ENCODE measurements around the gene ADAM15.

Gene ADAM15

DNA sequence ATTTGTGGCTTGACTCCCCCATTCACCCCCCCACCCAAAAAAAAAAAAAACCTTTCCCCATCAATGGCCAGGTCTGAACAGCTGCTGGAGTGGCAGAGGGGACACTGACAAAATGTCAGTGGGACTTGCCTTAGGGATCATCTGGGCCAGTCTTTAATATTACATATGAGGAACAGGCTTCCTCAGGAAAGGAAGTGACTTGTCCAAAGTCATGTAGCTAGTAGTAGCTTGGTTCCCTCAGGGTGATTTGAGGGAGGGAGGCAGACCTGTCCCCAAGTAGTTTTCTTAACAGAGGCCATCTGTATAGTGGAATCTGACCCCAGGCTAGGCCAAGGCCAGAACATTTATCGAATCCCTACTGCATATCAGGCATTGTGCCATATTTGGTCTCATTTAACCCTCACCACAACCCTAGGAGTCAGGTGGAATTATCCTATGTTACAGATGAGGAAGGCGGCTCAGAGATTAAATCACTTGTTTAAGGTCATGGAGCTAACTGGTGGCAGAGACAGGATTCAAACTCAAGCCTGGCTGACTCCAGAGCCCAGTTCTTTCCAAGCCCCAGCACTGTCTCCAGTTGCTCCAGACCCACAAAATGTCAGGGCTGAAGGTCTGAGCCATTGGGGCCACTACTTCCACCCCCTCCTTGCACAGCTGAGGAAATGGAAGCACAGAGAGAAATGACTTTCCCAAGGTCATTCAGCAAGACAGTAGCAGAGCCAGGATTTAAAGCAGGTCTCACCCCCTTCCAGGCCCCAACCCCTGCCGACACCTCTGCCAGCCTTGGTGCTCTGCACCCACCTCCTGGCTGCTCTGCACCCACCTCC, 38.1 kb upstream of the ADAM15 start:
- DNase-seq = no peak

DNA sequence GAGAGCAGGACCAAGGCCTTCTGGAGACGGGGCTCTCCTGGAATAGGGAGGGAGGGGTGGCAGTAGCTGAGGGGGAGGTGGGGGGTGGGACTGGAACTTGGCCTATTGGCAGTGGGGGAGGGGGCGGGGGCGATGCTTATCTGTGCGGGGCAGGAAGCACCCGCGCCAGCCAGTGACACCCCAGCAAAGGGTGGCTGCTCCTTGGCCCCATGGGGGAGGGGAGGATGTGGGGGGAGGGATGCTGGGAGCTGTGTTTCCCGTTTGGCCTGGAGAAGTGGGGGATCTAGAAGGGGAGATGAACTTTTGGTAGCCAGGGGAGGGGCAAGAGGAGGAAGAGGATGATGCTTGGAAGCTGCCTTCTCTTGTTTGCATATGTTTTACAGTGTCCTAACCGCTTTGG, 37.5 kb upstream of the ADAM15 start:
- no peak for DNase-seq

DNA sequence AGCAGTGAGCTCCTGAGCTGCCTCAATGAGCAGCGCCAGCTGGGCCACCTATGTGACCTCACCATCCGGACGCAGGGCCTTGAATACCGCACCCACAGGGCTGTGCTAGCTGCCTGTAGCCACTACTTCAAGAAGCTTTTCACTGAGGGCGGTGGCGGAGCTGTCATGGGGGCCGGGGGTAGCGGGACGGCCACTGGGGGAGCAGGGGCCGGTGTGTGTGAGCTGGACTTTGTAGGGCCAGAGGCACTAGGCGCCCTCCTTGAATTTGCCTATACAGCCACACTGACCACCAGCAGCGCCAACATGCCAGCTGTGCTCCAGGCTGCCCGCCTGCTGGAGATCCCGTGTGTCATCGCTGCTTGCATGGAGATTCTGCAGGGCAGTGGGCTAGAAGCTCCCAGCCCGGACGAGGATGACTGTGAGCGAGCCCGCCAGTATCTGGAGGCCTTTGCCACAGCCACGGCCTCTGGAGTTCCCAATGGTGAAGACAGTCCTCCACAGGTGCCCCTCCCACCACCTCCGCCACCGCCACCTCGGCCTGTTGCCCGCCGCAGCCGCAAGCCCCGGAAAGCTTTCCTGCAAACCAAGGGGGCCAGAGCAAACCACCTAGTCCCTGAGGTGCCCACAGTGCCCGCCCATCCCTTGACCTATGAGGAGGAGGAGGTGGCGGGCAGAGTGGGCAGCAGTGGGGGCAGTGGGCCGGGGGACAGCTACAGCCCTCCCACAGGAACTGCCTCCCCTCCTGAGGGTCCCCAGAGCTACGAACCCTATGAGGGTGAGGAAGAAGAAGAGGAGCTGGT, 36.2 kb upstream of the ADAM15 start:
- DNase-seq = no peak

DNA sequence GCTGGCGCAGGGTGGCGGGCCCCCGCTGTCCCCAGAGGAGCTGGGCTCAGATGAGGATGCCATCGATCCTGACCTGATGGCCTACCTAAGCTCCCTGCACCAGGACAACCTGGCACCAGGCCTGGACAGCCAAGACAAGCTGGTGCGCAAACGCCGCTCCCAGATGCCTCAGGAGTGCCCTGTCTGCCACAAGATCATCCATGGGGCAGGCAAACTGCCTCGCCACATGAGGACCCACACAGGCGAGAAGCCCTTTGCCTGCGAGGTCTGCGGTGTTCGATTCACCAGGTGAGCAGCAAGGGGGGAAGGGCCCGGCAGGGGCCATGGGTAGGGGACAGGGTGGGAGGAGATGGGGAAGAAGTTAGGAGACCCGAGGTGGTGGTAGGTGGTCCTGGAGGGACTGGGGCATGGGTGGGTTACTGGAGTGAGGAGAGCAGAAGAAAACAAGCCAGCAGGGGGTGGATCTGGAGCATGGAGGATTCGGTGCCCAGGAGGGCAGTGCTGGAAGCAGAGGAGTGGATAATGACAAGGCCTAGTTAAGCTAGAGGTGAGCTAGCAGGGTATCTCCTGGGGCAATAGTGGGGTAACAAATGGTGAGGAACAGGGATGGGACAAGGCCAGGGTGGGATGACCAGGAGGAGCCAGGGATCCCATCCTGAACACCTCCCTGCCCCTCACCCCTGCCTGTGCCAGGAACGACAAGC, 35.4 kb upstream of the ADAM15 start:
- DNase-seq = no peak

DNA sequence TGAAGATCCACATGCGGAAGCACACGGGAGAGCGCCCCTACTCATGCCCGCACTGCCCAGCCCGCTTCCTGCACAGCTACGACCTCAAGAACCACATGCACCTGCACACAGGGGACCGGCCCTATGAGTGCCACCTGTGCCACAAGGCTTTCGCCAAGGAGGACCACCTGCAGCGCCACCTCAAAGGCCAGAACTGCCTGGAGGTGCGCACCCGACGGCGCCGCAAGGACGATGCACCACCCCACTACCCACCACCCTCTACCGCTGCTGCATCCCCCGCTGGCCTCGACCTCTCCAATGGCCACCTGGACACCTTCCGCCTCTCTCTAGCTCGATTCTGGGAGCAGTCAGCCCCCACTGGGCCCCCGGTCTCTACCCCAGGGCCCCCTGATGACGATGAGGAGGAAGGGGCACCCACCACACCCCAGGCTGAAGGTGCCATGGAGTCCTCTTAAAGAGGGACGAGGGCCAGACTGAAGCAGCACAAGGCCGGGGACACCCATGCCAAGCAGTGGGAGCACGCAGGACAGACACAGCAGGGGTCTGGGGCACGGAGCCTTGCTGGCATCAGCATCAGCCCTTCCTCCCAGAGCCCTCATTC, 34.8 kb upstream of the ADAM15 start:
- no peak for DNase-seq

DNA sequence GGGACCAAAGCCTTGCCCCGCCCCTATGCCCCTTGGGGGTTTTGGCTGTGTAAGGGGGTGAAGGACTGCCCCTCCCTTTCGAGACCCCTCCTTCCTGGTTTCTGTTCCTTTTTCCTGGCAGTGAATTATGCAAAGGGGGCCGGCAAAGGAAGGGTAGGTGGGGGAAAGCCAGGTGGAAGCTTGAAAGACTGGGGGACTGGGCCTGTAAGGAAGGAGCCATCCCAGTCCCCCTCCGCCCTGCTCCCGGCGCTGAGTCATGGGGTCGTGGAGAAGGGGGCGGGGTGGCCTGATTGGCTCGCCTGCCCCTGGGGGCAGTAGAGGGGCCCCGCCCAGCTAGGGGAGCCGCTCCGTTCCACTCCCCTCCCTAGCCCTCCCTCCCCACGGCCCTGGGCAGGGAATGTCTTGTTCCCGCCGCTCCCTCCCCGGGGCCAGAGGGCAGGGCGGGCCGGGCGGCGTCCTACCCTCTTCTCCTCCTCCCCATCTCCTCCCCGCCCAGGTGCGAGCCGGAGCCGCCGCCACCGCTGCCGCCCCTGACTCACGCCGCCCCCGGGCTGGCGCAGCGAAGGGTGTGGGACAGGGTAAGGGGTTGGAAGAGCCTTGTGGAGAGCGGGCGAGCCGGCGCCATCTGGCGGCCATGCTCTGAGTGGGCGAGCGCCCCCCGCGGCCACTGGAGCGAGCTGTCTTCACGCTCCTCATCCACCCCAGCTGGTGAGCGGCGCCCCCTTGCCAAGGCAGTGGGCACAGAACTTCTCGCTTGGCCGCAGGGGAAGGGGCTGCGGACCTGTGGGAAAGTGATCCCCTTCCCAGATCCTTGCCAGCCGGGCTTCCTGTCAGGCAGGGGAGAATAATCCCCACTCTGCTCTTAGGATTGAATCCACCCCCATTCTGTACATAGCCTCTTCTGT, 33.8 kb upstream of the ADAM15 start:
- DNase-seq = no peak

DNA sequence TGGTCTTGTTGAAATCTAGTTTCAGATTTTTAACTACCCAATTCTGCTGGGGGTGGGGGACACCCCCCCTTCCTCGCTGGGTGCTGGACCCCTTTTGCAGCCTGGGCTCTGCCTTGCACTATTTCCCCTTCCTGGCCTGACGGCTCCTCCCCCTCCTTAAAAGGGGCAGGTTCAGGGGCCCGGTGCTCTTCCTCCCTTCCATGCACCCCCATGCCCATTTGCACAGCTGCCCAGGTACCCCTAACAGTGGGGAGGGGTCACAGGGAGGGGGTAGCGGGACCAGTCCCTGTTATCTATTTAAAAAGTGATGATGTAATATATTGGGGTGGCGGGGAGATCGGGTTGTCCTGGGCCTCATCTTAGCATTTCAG, 33.2 kb upstream of the ADAM15 start:
- DNase-seq = no peak

DNA sequence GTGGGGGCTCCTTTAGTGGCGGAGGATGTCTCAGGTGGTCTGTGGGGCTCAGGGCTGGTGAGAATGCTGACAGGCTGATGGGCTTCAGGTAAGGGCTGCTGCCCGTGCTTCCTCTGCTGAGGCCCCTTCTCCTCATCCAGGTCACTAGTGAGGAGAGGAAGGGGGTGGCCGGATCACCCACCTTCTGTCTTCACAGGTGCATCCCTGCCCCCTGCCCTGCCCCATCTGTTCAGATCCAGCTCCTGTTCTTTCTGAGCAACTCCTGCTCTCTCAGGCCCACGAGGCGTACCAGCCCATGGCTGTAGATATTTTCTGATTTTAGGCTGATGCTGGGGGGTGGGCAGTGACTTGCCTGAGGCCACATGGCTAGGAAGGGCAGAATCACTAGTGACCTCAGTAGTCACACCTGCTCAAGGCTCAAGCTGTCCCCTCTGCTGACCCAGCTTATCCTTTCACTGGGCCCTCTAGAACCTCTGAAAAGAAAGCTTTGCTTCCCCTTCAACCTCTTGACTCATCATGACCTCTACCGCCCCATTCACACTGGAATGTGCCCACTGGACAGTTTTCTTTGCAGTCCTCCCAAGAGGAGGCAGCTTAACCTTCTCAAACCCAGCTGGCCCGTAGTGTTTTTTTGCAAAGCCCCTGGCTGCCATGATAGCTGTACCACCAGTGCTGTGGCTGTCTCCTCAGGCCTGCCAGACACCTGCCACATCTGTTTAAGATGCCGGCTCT, 32.3 kb upstream of the ADAM15 start:
- DNase-seq = no peak

DNA sequence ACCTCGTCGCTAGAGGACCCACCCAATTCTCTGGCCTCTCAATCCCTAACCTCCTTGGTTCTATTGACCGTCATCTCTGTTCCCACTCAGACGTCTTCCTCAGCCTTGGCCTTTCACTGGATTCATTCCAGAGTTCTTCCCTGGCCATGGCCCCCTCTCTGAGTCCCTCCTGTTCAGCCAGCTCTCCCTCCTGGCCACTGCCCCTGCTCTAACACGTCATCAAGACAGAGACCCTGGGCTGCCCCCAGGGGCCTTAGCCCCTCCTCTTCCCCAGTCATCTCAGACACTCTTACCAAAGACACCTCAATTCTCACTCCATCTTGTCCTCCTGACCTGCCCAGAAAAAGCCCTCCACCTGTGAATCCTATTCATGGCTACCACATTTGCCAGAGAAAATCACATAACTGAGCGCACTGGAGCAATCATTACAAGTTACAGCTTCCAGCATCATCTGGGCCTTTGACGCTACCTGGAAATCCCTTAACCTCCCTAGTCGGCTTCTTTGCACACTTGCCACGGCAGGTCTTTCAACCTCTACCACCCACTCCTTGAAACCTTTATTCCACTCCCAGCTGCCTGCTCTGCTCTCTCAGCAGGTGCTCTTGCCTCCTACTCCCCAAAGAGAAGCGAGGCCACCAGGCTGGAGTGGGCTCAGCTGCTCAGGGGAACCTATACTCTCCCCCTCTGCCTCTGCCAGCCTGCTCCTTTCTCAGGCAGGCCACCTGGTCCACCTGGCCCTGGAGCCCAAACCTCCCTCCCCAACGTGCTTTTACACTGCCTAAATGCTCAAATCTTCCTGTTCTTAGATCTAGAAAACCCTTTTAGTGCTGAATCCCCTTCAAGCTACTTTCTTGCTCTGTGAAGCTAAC, 31.5 kb upstream of the ADAM15 start:
- no peak for DNase-seq

DNA sequence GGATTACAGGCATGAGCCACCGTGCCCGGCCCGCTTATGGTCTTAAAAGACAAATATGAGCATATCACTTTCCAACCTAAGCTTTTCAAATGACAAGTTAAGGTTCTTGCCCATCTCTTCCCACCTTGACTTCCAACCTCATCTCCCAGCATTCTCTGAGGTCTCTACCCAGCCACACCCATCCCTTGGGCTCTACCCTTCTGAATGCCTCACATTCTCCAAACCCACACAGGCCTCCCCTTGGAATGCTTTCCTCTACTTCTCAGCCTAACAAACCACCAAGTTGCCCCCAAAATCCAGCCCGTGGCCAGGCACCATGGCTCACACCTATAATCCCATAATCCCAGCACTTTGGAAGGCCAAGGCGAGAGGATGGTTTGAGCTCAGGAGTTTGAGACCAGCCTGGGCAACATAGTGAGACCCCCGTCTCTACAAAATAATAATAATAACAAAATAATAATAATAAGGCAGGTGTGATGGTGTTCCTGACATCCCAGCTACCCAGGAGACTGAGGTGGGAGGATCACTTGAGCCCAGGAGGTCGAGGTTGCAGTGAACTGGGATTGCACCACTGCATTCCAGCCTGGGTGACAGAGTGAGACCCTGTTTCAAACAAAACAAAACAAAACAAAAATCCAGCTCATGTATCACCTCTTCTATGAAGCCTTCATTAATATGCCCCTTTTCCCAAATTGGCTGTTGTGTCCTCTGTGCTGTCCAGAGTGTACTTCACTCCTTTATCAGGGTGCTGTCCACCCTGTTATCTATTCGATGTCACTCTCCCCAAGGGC, 28.8 kb upstream of the ADAM15 start:
- DNase-seq = no peak

DNA sequence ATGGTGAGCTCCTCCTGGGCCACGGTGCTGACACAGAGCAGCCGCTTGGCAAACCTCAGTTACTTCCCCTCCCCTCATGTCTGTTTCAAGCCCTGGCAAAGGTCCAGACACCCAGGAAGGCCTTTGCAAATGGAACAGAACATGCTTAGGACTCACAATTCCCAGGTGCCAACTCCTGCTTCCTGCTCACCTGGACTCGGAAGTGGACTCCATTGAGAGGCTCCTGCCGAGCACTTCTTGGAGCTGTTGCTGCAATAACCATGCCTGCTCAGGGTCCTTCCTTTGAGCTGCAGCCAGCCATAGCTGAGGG, 28.2 kb upstream of the ADAM15 start:
- DNase-seq = no peak

DNA sequence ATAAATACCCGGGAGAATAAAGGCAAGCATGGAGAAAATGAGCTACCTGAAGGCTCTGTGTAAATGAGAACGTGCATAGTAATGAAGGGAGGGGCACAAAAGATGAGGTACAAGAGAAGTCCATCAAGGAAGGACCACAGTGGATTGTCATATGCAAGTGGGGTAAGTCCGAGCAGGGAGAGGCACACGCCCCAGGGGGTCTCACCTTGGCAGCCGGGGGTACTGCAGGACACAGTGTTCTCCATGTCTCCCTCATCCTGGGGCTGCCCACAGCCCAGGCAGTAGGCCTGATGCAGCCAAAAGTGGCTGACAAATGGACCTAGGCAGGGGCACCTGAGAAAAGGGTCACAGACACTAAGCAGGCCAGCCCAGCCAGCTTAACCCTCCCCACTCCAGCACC, 27.5 kb upstream of the ADAM15 start:
- DNase-seq = no peak

DNA sequence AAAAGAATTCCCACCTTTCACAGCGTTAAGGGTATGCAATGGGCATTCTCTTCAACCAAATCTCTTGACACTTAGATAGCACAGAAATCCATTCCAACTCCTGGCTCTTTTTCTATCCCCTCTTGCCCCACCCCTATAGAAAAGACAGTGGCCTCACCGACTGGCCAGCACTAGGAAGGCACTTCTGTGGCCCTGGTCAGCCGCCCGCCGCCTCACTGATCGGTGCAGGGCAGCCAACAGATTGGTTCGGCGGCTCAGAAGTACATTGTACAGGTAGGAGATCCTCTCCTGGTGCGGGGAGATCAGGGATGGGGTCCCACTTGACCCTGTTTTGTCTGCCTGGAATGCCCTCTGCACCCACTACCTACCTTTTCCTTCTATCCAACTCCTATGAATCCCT, 26.8 kb upstream of the ADAM15 start:
- DNase-seq = no peak

DNA sequence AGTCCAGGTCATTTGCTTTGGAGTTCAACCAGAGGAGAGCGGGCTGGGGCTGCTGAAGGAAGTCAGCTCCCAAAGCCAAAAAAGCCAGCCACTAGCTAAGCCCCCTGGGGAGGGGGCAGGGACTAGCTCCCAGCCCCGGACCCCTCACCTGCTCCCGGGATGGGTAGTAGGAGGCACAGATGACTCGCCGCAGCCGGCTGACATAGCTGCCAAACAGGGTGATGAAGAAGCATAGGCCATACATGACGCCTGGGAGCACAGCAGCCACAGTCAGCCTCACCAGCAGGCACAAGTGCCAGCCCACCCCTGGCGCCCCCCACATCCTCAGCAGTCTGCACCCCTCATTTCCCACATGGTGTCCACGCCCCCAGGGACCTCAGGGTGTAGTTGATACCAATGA, 25.0 kb upstream of the ADAM15 start:
- no peak for DNase-seq

DNA sequence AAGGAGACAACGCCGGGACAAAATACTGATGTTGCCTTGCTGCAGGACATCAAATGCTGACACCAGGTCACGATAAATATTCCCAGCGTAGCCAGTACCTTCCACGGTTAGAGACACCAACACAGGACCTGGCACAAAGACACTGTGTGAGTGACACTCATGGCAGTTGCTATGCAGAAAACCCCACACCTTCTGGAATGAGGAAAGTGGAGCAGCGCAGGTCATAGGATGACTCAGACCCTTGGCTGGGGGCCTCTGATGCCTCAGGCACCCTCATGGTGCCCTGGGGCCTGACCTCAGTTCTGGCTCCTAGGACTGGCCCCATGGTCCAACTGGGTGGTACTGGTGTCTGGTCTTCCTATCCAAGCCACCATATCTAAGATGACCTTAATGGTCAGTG, 24.5 kb upstream of the ADAM15 start:
- no peak for DNase-seq

DNA sequence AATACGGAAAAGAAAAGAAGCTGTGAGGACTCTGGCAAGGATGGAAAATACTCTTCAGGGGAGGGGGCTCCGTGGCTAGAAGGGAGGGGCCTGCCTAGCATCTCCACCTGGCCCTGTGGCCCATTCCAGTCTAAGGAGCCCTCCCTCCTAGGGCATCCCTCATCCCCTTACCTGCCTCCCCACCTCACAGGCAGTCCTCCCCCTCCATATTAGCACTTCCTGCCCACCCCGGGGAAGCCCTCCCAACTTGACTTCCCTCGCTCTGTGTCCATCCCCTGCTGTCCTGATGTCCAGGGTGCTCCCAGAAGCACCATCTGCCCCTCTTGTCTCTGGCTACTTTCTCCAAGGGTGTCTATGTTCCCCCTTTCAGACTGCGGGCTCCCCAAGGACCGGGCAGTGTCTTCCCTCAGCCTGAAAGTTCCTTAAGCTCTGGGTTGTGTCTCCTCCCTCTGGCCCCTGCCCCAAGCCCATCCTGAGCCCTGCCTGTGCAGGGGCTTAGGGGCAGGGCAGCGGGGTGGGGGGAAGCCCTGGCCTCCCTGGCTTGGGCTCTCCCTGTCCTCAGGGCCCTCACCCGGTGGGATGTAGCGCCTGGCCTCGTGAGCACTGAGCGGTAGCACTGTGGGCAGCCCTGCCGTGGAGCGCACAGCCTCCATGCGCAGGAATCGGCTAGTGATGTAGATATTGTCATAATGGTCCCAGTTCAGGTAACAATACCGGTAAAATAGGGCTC, 21.4 kb upstream of the ADAM15 start:
- no peak for DNase-seq

DNA sequence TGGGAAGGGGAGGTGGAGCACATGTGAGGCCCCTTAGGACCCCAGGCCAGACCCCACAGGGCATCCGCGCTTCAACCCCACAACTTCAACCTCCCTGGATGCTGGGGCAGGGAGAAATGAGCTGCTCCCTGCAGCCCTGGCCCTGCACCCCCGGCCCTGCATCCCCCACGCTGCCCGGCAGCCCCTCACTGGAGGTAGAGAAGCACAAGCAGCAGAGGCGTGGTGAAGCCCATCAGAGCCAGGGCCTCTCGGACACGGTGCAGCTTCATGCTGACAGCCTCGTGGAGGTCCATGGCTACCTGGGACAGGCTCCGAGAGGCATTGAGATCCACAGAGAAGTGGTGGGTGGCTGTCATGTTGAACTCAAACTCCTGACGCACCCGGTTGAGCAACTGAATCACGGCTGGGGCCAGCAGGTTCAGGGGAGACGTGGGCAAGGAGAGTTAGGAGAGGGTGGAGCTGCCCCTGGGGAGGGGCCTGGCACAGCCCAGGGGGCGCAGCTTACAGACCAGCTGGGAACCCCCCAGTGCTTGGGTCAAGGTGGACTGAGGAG, 20.8 kb upstream of the ADAM15 start:
- DNase-seq = no peak

DNA sequence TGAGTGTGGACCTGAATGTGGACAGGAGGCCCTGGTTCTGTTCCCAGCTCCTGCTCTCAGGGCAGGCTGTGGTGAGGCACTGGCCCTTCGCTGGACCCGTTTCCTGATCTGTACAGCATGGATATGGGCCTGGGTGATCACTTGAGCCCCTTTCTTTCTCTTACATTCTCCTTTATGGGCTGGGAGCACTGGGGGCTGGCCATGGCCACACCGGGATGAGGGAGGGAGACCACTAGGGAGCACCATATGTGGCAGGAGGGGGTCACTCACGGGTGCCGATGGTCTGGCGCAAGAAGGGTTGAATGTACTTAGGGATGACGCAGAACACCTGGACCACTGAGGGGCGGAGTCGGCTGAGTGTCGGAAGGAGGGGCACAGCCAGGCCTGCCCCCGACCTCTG, 20.2 kb upstream of the ADAM15 start:
- DNase-seq = no peak

DNA sequence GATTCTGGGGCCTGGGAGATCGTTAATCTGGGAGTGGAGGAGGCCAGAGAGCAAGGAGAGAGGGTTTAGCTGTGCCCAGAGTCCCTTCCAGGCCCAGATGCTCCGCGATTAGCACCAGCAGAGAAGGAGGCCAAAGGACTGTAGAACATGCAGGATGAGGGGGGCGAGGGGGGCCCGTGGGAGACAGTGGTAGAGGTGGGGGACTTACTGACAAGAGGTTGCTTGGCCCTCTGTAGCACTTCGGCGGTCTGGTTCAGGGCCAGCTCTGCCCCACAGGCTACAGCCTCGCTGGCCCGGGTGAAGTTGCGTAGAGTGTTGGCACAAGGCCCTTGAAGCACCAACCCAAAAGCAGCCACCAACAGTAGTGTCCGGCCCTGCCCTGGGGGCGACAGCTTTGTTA, 18.2 kb upstream of the ADAM15 start:
- DNase-seq = no peak
